Ovary (tissue), 3 donors: ENCODE measurements around the gene LRFN2.

Experiments used
- CTCF ChIP-seq, 3 donors: fragments of 450-650 bp in 2 of 3; fragments of 200-600 bp in 1 of 3; IDR thresholded peaks; one replicate each; pipeline versions ENCODE4 v1.5.1 to v1.8.0; 2016 to 2022; ENCODE audit warnings: antibody characterized with exemption in 3 of 3, mild to moderate bottlenecking in 1 of 3
- POLR2A ChIP-seq: fragments of 450-650 bp; IDR thresholded peaks from one replicate; pipeline ENCODE4 v1.6.1; 2017; ENCODE audit warnings: antibody characterized with exemption, mild to moderate bottlenecking, moderate library complexity
- donor health status: DM: no; HTN: no; CAD: no.

- TF ChIP-seq POLR2A, result no peak
- TF ChIP-seq CTCF (IDR thresholded peaks at IDR 0.05), result no peak
These were observed 54.7 kb downstream of the LRFN2 start for GRCh38 chr6:40532349-40533000.
